IMR-90 (cell line): Measurements from ENCODE around the gene SGPL1. TPM values are rescaled to one million over a fixed set of nuclear protein-coding genes. Genes with fewer than 3 reads are reported as not detected.

Experiments used
- ATAC-seq: fragments of 200-7000 bp; cut with Tn5 transposase; 2 replicates; pipeline ENCODE4 v1.9.1; 2020; ENCODE audit warnings: low read depth, mild to moderate bottlenecking, moderate library complexity
- BruUV-seq: library from RNA; stranded (reverse); fragments of 400-500 nt; replicated peaks from 2 replicates; lab custom pipeline; 2021; lab: Mats Ljungman, UMichigan
- CTCF ChIA-PET: fragments of 300-600 bp; formaldehyde crosslinking; extraction: SDS; loops from one replicate; lab custom pipeline; 2021; ENCODE audit warnings: antibody characterized with exemption; lab: Yijun Ruan, JAX
- POLR2A ChIA-PET: fragments of 300-600 bp; sonication (Branson Sonifier 250); formaldehyde crosslinking; loops from one replicate; lab custom pipeline; 2022; ENCODE audit warnings: antibody characterized with exemption; ENCODE audit not compliant: unreplicated experiment; lab: Charles Lee
- DNase-seq: peaks from one replicate; pipeline ENCODE4 v3.0.0; 2013
- H2AFZ ChIP-seq: replicated peaks from 2 replicates; pipeline ENCODE3; 2013; ENCODE audit warnings: low read length, mild to moderate bottlenecking; ENCODE audit not compliant: poor library complexity
- H2AK5ac ChIP-seq: 2 replicates; pipeline ENCODE4 v1.6.1; 2013; ENCODE audit warnings: low read depth, low read length, inconsistent platforms
- H2AK9ac ChIP-seq: replicated peaks from 2 replicates; pipeline ENCODE3; 2013; ENCODE audit warnings: mild to moderate bottlenecking, low read depth, low read length, moderate library complexity; ENCODE audit not compliant: poor library complexity
- H2BK120ac ChIP-seq: 2 replicates; pipeline ENCODE4 v1.6.1; 2013; ENCODE audit warnings: low read depth, low read length, inconsistent platforms
- H2BK15ac ChIP-seq: 3 replicates; pipeline ENCODE4 v1.6.1; 2013; ENCODE audit warnings: low read depth, low read length, inconsistent platforms
- H2BK20ac ChIP-seq: 2 replicates; pipeline ENCODE4 v1.6.1; 2013; ENCODE audit warnings: low read depth, mild to moderate bottlenecking, inconsistent platforms, low read length, moderate library complexity
- H2BK5ac ChIP-seq: 2 replicates; pipeline ENCODE4 v1.6.1; 2013; ENCODE audit warnings: mild to moderate bottlenecking, low read depth, low read length, inconsistent platforms; ENCODE audit not compliant: poor library complexity, severe bottlenecking
- H3K14ac ChIP-seq: replicated peaks from 2 replicates; pipeline ENCODE4 v1.6.1; 2013; ENCODE audit warnings: low read depth, low read length, inconsistent platforms
- H3K18ac ChIP-seq: 2 replicates; pipeline ENCODE4 v1.6.1; 2013; ENCODE audit warnings: low read depth, low read length, control low read depth
- H3K23ac ChIP-seq: 2 replicates; pipeline ENCODE4 v1.6.1; 2013; ENCODE audit warnings: low read depth, low read length, inconsistent platforms
- H3K27ac ChIP-seq: 2 replicates; pipeline ENCODE4 v1.5.1; 2013; ENCODE audit warnings: mild to moderate bottlenecking, control low read depth, low read length; ENCODE audit not compliant: insufficient read depth
- H3K27me3 ChIP-seq: 2 replicates; pipeline ENCODE4 v1.6.1; 2013; ENCODE audit warnings: low read length; ENCODE audit not compliant: control insufficient read depth, insufficient read depth
- H3K36me3 ChIP-seq: 2 replicates; pipeline ENCODE4 v1.6.1; 2013; ENCODE audit warnings: low read length, mixed read lengths; ENCODE audit not compliant: control insufficient read depth, insufficient read depth
- H3K4ac ChIP-seq: 2 replicates; pipeline ENCODE4 v1.6.1; 2013; ENCODE audit warnings: low read depth, low read length, inconsistent platforms
- H3K4me1 ChIP-seq: 2 replicates; pipeline ENCODE4 v1.6.1; 2013; ENCODE audit warnings: low read length, mixed read lengths; ENCODE audit not compliant: control insufficient read depth, insufficient read depth
- H3K4me2 ChIP-seq: 2 replicates; pipeline ENCODE4 v1.6.1; 2013; ENCODE audit warnings: low read depth, mild to moderate bottlenecking, control low read depth, low read length, moderate library complexity
- H3K4me3 ChIP-seq: 2 replicates; pipeline ENCODE4 v1.5.1; 2013; ENCODE audit warnings: low read depth, mild to moderate bottlenecking, control low read depth, low read length, moderate library complexity; ENCODE audit not compliant: insufficient read depth
- H3K56ac ChIP-seq: 2 replicates; pipeline ENCODE4 v1.6.1; 2013; ENCODE audit warnings: low read length, inconsistent platforms; ENCODE audit not compliant: insufficient read depth; ENCODE audit errors: extremely low read depth
- H3K79me1 ChIP-seq, 2 experiments: 2 replicates each; pipeline ENCODE4 v1.6.1; 2013; ENCODE audit warnings: low read length in 2 of 2, inconsistent platforms in 1 of 2, low read depth in 1 of 2
- H3K9ac ChIP-seq: 2 replicates; pipeline ENCODE4 v1.6.1; 2013; ENCODE audit warnings: low read depth, low read length, control low read depth
- H3K9me1 ChIP-seq: 2 replicates; pipeline ENCODE4 v1.6.1; 2013; ENCODE audit warnings: low read length, inconsistent platforms; ENCODE audit not compliant: insufficient read depth
- H3K9me3 ChIP-seq: 2 replicates; pipeline ENCODE4 v1.6.1; 2013; ENCODE audit warnings: low read length; ENCODE audit not compliant: control insufficient read depth, insufficient read depth
- H4K20me1 ChIP-seq: 2 replicates; pipeline ENCODE4 v1.6.1; 2013; ENCODE audit warnings: low read length, inconsistent platforms; ENCODE audit not compliant: insufficient read depth
- H4K5ac ChIP-seq: 2 replicates; pipeline ENCODE4 v1.6.1; 2013; ENCODE audit warnings: mild to moderate bottlenecking, low read depth, low read length, control low read depth
- H4K8ac ChIP-seq, 2 experiments: 2 replicates each; pipeline ENCODE4 v1.6.1; 2013; ENCODE audit warnings: low read depth in 2 of 2, low read length in 2 of 2, control low read depth in 1 of 2, inconsistent platforms in 1 of 2
- H4K91ac ChIP-seq: 2 replicates; pipeline ENCODE4 v1.6.1; 2013; ENCODE audit warnings: low read depth, low read length, inconsistent platforms; ENCODE audit not compliant: insufficient read depth
- BHLHE40 ChIP-seq: fragments of 150-350 bp; IDR thresholded peaks from 2 replicates; pipeline ENCODE4 v1.6.1; 2016; ENCODE audit warnings: mild to moderate bottlenecking, low read depth, low read length
- CEBPB ChIP-seq: IDR thresholded peaks from 2 replicates; pipeline ENCODE4 v1.6.1; 2012; ENCODE audit warnings: low read depth, low read length, improper control_type of control experiment
- CHD1 ChIP-seq: IDR thresholded peaks from 2 replicates; pipeline ENCODE4 v1.6.1; 2012; ENCODE audit warnings: low read depth, low read length, improper control_type of control experiment
- CTCF ChIP-seq: conservative IDR thresholded peaks from 2 replicates; pipeline ENCODE4 v1.5.1; 2012; ENCODE audit warnings: mild to moderate bottlenecking, low read depth, low read length, improper control_type of control experiment
- ELK1 ChIP-seq: fragments of 150-350 bp; IDR thresholded peaks from 2 replicates; pipeline ENCODE4 v1.6.1; 2016; ENCODE audit warnings: low read depth, mild to moderate bottlenecking, low read length, moderate library complexity, borderline replicate concordance
- MAFK ChIP-seq: IDR thresholded peaks from 2 replicates; pipeline ENCODE4 v1.6.1; 2012; ENCODE audit warnings: low read depth, low read length, improper control_type of control experiment
- MXI1 ChIP-seq: IDR thresholded peaks from 2 replicates; pipeline ENCODE4 v1.6.1; 2012; ENCODE audit warnings: low read depth, mild to moderate bottlenecking, low read length, moderate library complexity, borderline replicate concordance
- NFE2L2 ChIP-seq: fragments of 150-350 bp; IDR thresholded peaks from 2 replicates; pipeline ENCODE4 v1.6.1; 2016; ENCODE audit warnings: low read depth, mild to moderate bottlenecking, low read length
- RAD21 ChIP-seq: IDR thresholded peaks from 2 replicates; pipeline ENCODE4 v1.6.1; 2012; ENCODE audit warnings: low read length, improper control_type of control experiment
- RFX5 ChIP-seq: IDR thresholded peaks from 2 replicates; pipeline ENCODE4 v1.8.0; 2012; ENCODE audit warnings: low read depth, mild to moderate bottlenecking, low read length, moderate library complexity
- USF2 ChIP-seq: fragments of 150-350 bp; IDR thresholded peaks from 2 replicates; pipeline ENCODE4 v1.6.1; 2017; ENCODE audit warnings: mild to moderate bottlenecking, antibody characterized with exemption, low read length, low read depth
- WGBS, 2 experiments: methylation state at CpG; one replicate each; pipeline versions ENCODE4 v1.1.5 to v1.1.7; 2013; ENCODE audit warnings: missing lambda C conversion rate in 2 of 2; ENCODE audit not compliant: insufficient read length in 1 of 2; ENCODE audit errors: extremely low coverage in 2 of 2; 5-methylcytosine and 5-hydroxymethylcytosine counted together
- dilution Hi-C: fragments of 300-500 bp; cut with HindIII; formaldehyde crosslinking; loops from one replicate; pipeline ENCODE4 v1.14.3; 2018; ENCODE audit warnings: low sequenced_read_pairs; ENCODE audit not compliant: unreplicated experiment
- in situ Hi-C: fragments of 300-500 bp; cut with MboI; formaldehyde crosslinking; loops from 3 replicates; pipeline ENCODE4 v1.14.3; 2019; ENCODE audit warnings: low sequenced_read_pairs, inconsistent platforms, mixed read lengths
- intact Hi-C: fragments of 100-400 bp; cut with micrococcal nuclease; formaldehyde crosslinking; loops from 2 replicates; pipeline ENCODE4 v1.10.0; 2022
- polyA plus RNA-seq, 3 experiments: library from polyadenylated mRNA; depleted of rRNA; stranded (reverse); fragments of >200 nt; gene quantifications; 2 replicates each; pipeline ENCODE4 v1.2.3, GENCODE V29; 2012; ENCODE audit warnings: low replicate concordance in 1 of 3
- total RNA-seq: library from RNA; depleted of rRNA; stranded (reverse); fragments of >200 nt; gene quantifications from 2 replicates; pipeline ENCODE4 v1.2.3, GENCODE V29; 2012

The SGPL1 gene
- total and polyA plus RNA-seq, 2 of the 4 experiments (the other 2 are of a cell fraction): 12.2 to 26.7 TPM

- H2BK15ac ChIP-seq: no peak overlapping the region
- no peak overlapping the region for H2AFZ ChIP-seq
- no peak overlapping the region for H2AK5ac ChIP-seq
- no peak overlapping the region for H2AK9ac ChIP-seq
- ChIA-PET CTCF (interaction anchor here (1.0 kb wide), 1 partner anchor 36 kb away, joined by 3 read pairs; no protein-coding TSS in a partner anchor), POLR2A (interaction anchor here (0.6 kb wide), 1 partner anchor 17 kb away, joined by 3 read pairs; no protein-coding TSS in a partner anchor)
- WGBS, 2 experiments: no CpG with 5 or more reads among the region's 2 CpGs
- H3K27ac ChIP-seq: no peak overlapping the region
- no peak overlapping the region for H3K4me3 ChIP-seq
- H3K9me3 ChIP-seq: peaks cover 3% of the 10 kb centered on the region
- no peak overlapping the region for H2BK120ac ChIP-seq
- no peak overlapping the region for H2BK5ac ChIP-seq
- peaks cover 7% of the 10 kb centered on the region; the same call in 1 of the 2 replicates for H3K9me1 ChIP-seq
- no peak overlapping the region for H3K56ac ChIP-seq
- in situ Hi-C loops (no loop called here), intact Hi-C loops (no loop called here), dilution Hi-C loops (no loop called here)
- H3K36me3 ChIP-seq: peaks cover 6% of the 10 kb centered on the region
- H3K18ac ChIP-seq: no peak overlapping the region
- TF ChIP-seq MXI1 (no peak), NFE2L2 (no peak), RFX5 (no peak), RAD21 (no peak), USF2 (no peak), CEBPB (no peak), CHD1 (no peak), ELK1 (no peak), MAFK (no peak), CTCF (no peak), BHLHE40 (no peak)
- H2BK20ac ChIP-seq: no peak overlapping the region
- H3K23ac ChIP-seq: no peak overlapping the region
- H3K4me2 ChIP-seq: no peak overlapping the region
- H3K9ac ChIP-seq: no peak overlapping the region
- no peak overlapping the region for H4K8ac ChIP-seq
- no peaks in the 10 kb centered on the region for H3K27me3 ChIP-seq
- H4K91ac ChIP-seq: no peak overlapping the region
- DNase-seq (no peak), ATAC-seq (no peak)
- no peak overlapping the region for H3K14ac ChIP-seq
- peaks cover 5% of the 10 kb centered on the region; the same call in 1 of the 2 replicates for H3K4me1 ChIP-seq
- H4K20me1 ChIP-seq: 0 out of 2 replicates have a peak, but pooled peaks cover 3% of the 10 kb centered on the region
- H4K5ac ChIP-seq: no peak overlapping the region
- peaks cover 46 to 56% of the 10 kb centered on the region in 2 experiments for H3K79me1 ChIP-seq
- no TSS peak for BruUV-seq
- no peak overlapping the region for H3K4ac ChIP-seq
Observed at GRCh38 chr10:70840836-70841235, 25.1 kb downstream of the SGPL1 start.
